ENCODE measurements around the gene MT1X. TPM values are rescaled to one million over a fixed set of nuclear protein-coding genes. Genes with fewer than 3 reads are reported as not detected.

The MT1X gene
- polyA plus RNA-seq, 1 donor, result 112 TPM

- no peak for DNase-seq
- H3K36me3 ChIP-seq (ENCODE audit: control insufficient read depth, insufficient read depth, low read length), result no peaks in the 10 kb centered on the region
- peaks cover 6% of the 10 kb centered on the region for H3K9me3 ChIP-seq (ENCODE audit: control insufficient read depth, low read depth, low read length)
- no peaks in the 10 kb centered on the region for H3K27me3 ChIP-seq (ENCODE audit: control insufficient read depth, insufficient read depth, low read length)
- no peak overlapping the region for H3K27ac ChIP-seq (ENCODE audit: low read length)
- peaks cover 6% of the 10 kb centered on the region for H3K4me1 ChIP-seq (ENCODE audit: control insufficient read depth, insufficient read depth, low read length)
- WGBS (ENCODE audit: insufficient coverage, low lambda C conversion rate), result no CpG with 5 or more reads among the region's 1 CpG
- H3K4me3 ChIP-seq (ENCODE audit: low read length), result no peak overlapping the region
Measured at GRCh38 chr16:56688762-56689161, 6.5 kb downstream of the MT1X start.

- no CpG with 5 or more reads among the region's 3 CpGs for whole genome bisulfite sequencing (ENCODE audit: insufficient coverage, low lambda C conversion rate)
- no peaks in the 10 kb centered on the region for H3K27me3 ChIP-seq (ENCODE audit: control insufficient read depth, insufficient read depth, low read length)
- H3K4me3 ChIP-seq (ENCODE audit: low read length), result no peak overlapping the region
- no peaks in the 10 kb centered on the region for H3K36me3 ChIP-seq (ENCODE audit: control insufficient read depth, insufficient read depth, low read length)
- peaks cover 6% of the 10 kb centered on the region for H3K9me3 ChIP-seq (ENCODE audit: control insufficient read depth, low read depth, low read length)
- no peak for DNase-seq
- no peak overlapping the region for H3K27ac ChIP-seq (ENCODE audit: low read length)
- peaks cover 6% of the 10 kb centered on the region for H3K4me1 ChIP-seq (ENCODE audit: control insufficient read depth, insufficient read depth, low read length)
Measured at GRCh38 chr16:56689171-56689570, 6.9 kb downstream of the MT1X start.

- Histone ChIP-seq H3K4me1 (ENCODE audit: control insufficient read depth, insufficient read depth, low read length) (peaks cover 6% of the 10 kb centered on the region), H3K4me3 (ENCODE audit: low read length) (no peak overlapping the region), H3K36me3 (ENCODE audit: control insufficient read depth, insufficient read depth, low read length) (no peaks in the 10 kb centered on the region), H3K9me3 (ENCODE audit: control insufficient read depth, low read depth, low read length) (peaks cover 6% of the 10 kb centered on the region), H3K27ac (ENCODE audit: low read length) (no peak overlapping the region), H3K27me3 (ENCODE audit: control insufficient read depth, insufficient read depth, low read length) (no peaks in the 10 kb centered on the region)
- no CpG with 5 or more reads among the region's 4 CpGs for WGBS (ENCODE audit: insufficient coverage, low lambda C conversion rate)
- no peak for DNase-seq
Measured at GRCh38 chr16:56690420-56691122, 8.3 kb downstream of the MT1X start.

GRCh38 chr16:56691885-56692284 lies 9.6 kb downstream of the MT1X start:
- no peaks in the 10 kb centered on the region for H3K27me3 ChIP-seq (ENCODE audit: control insufficient read depth, insufficient read depth, low read length)
- no peak overlapping the region for H3K4me3 ChIP-seq (ENCODE audit: low read length)
- peaks cover 6% of the 10 kb centered on the region for H3K4me1 ChIP-seq (ENCODE audit: control insufficient read depth, insufficient read depth, low read length)
- WGBS (ENCODE audit: insufficient coverage, low lambda C conversion rate), result no CpG with 5 or more reads among the region's 4 CpGs
- H3K9me3 ChIP-seq (ENCODE audit: control insufficient read depth, low read depth, low read length), result no peaks in the 10 kb centered on the region
- peak overlapping the region; percentile 51 for H3K27ac ChIP-seq (ENCODE audit: low read length)
- no peaks in the 10 kb centered on the region for H3K36me3 ChIP-seq (ENCODE audit: control insufficient read depth, insufficient read depth, low read length)
- DNase-seq, result peak; percentile 92 to 97

- DNase-seq, result no peak
- H3K9me3 ChIP-seq (ENCODE audit: control insufficient read depth, low read depth, low read length), result no peaks in the 10 kb centered on the region
- no CpG with 5 or more reads among the region's 1 CpG for WGBS (ENCODE audit: insufficient coverage, low lambda C conversion rate)
- no peaks in the 10 kb centered on the region for H3K27me3 ChIP-seq (ENCODE audit: control insufficient read depth, insufficient read depth, low read length)
- no peak overlapping the region for H3K27ac ChIP-seq (ENCODE audit: low read length)
- no peaks in the 10 kb centered on the region for H3K36me3 ChIP-seq (ENCODE audit: control insufficient read depth, insufficient read depth, low read length)
- no peak overlapping the region for H3K4me3 ChIP-seq (ENCODE audit: low read length)
- H3K4me1 ChIP-seq (ENCODE audit: control insufficient read depth, insufficient read depth, low read length), result peaks cover 6% of the 10 kb centered on the region
Measured at GRCh38 chr16:56695246-56695645, 13.0 kb downstream of the MT1X start.

- H3K9me3 ChIP-seq (ENCODE audit: control insufficient read depth, low read depth, low read length), result no peaks in the 10 kb centered on the region
- H3K27ac ChIP-seq (ENCODE audit: low read length), result no peak overlapping the region
- 100% methylated on average over 1 of the region's 5 CpGs for WGBS (ENCODE audit: insufficient coverage, low lambda C conversion rate)
- H3K4me1 ChIP-seq (ENCODE audit: control insufficient read depth, insufficient read depth, low read length), result peaks cover under 1% of the 10 kb centered on the region
- H3K36me3 ChIP-seq (ENCODE audit: control insufficient read depth, insufficient read depth, low read length), result no peaks in the 10 kb centered on the region
- DNase-seq, result no peak
- H3K27me3 ChIP-seq (ENCODE audit: control insufficient read depth, insufficient read depth, low read length), result no peaks in the 10 kb centered on the region
- H3K4me3 ChIP-seq (ENCODE audit: low read length), result no peak overlapping the region
Measured at GRCh38 chr16:56697456-56698155, 15.3 kb downstream of the MT1X start.

GRCh38 chr16:56700195-56700594 lies 17.9 kb downstream of the MT1X start:
- Histone ChIP-seq H3K9me3 (ENCODE audit: control insufficient read depth, low read depth, low read length) (no peaks in the 10 kb centered on the region), H3K36me3 (ENCODE audit: control insufficient read depth, insufficient read depth, low read length) (no peaks in the 10 kb centered on the region), H3K4me1 (ENCODE audit: control insufficient read depth, insufficient read depth, low read length) (no peaks in the 10 kb centered on the region), H3K4me3 (ENCODE audit: low read length) (no peak overlapping the region), H3K27ac (ENCODE audit: low read length) (no peak overlapping the region), H3K27me3 (ENCODE audit: control insufficient read depth, insufficient read depth, low read length) (no peaks in the 10 kb centered on the region)
- 17% methylated on average over 1 of the region's 1 CpG for WGBS (ENCODE audit: insufficient coverage, low lambda C conversion rate)
- DNase-seq, result no peak

- no peak for DNase-seq
- no peaks in the 10 kb centered on the region for H3K27me3 ChIP-seq (ENCODE audit: control insufficient read depth, insufficient read depth, low read length)
- no peaks in the 10 kb centered on the region for H3K9me3 ChIP-seq (ENCODE audit: control insufficient read depth, low read depth, low read length)
- H3K4me1 ChIP-seq (ENCODE audit: control insufficient read depth, insufficient read depth, low read length), result no peaks in the 10 kb centered on the region
- WGBS (ENCODE audit: insufficient coverage, low lambda C conversion rate), result 100% methylated on average over 1 of the region's 1 CpG
- no peak overlapping the region for H3K27ac ChIP-seq (ENCODE audit: low read length)
- H3K4me3 ChIP-seq (ENCODE audit: low read length), result no peak overlapping the region
- H3K36me3 ChIP-seq (ENCODE audit: control insufficient read depth, insufficient read depth, low read length), result no peaks in the 10 kb centered on the region
Measured at GRCh38 chr16:56700631-56701030, 18.4 kb downstream of the MT1X start.

- H3K4me1 ChIP-seq (ENCODE audit: control insufficient read depth, insufficient read depth, low read length), result no peaks in the 10 kb centered on the region
- H3K9me3 ChIP-seq (ENCODE audit: control insufficient read depth, low read depth, low read length), result no peaks in the 10 kb centered on the region
- H3K4me3 ChIP-seq (ENCODE audit: low read length), result no peak overlapping the region
- WGBS (ENCODE audit: insufficient coverage, low lambda C conversion rate), result 100% methylated on average over 2 of the region's 7 CpGs
- H3K27ac ChIP-seq (ENCODE audit: low read length), result no peak overlapping the region
- no peak for DNase-seq
- no peaks in the 10 kb centered on the region for H3K36me3 ChIP-seq (ENCODE audit: control insufficient read depth, insufficient read depth, low read length)
- H3K27me3 ChIP-seq (ENCODE audit: control insufficient read depth, insufficient read depth, low read length), result no peaks in the 10 kb centered on the region
Measured at GRCh38 chr16:56701534-56701933, 19.3 kb downstream of the MT1X start.

GRCh38 chr16:56702836-56703235 lies 20.6 kb downstream of the MT1X start:
- Histone ChIP-seq H3K4me3 (ENCODE audit: low read length) (no peak overlapping the region), H3K36me3 (ENCODE audit: control insufficient read depth, insufficient read depth, low read length) (no peaks in the 10 kb centered on the region), H3K27me3 (ENCODE audit: control insufficient read depth, insufficient read depth, low read length) (no peaks in the 10 kb centered on the region), H3K27ac (ENCODE audit: low read length) (no peak overlapping the region), H3K4me1 (ENCODE audit: control insufficient read depth, insufficient read depth, low read length) (no peaks in the 10 kb centered on the region), H3K9me3 (ENCODE audit: control insufficient read depth, low read depth, low read length) (no peaks in the 10 kb centered on the region)
- WGBS (ENCODE audit: insufficient coverage, low lambda C conversion rate), result no CpG with 5 or more reads among the region's 5 CpGs
- no peak for DNase-seq

Data from large intestine (tissue), 3 donors.